Keratinocyte (primary cell): ENCODE data around the gene AQP2. TPM values are rescaled to one million over a fixed set of nuclear protein-coding genes. Genes with fewer than 3 reads are reported as not detected.

Source experiments
- DNase-seq: peaks from one replicate; pipeline ENCODE4 v3.0.0-alpha.2; 2011; ENCODE audit warnings: low read depth, missing footprints, low spot score
- FAIRE-seq: peaks from 2 replicates; lab custom pipeline; 2011; peaks lifted over from hg19 to GRCh38; lab: Jason Lieb, UNC
- H2AFZ ChIP-seq: 2 replicates; pipeline ENCODE4 v1.6.0; 2012; ENCODE audit warnings: low read length, control low read depth, inconsistent platforms; ENCODE audit not compliant: control insufficient read depth
- H3K27ac ChIP-seq: 2 replicates; pipeline ENCODE4 v1.5.1; 2011; ENCODE audit warnings: low read length; ENCODE audit not compliant: control insufficient read depth, insufficient read depth
- H3K27me3 ChIP-seq: 3 replicates; pipeline ENCODE4 v1.6.0; 2011; ENCODE audit warnings: low read length; ENCODE audit not compliant: control insufficient read depth, insufficient read depth; ENCODE audit errors: extremely low read depth
- H3K36me3 ChIP-seq, 2 experiments: 2 replicates in 1 of 2; 3 replicates in 1 of 2; pipeline ENCODE4 v1.5.1; 2011; ENCODE audit warnings: low read length in 2 of 2, mild to moderate bottlenecking in 1 of 2; ENCODE audit not compliant: control insufficient read depth in 2 of 2, insufficient read depth in 2 of 2; ENCODE audit errors: extremely low read depth in 1 of 2
- H3K4me1 ChIP-seq: 3 replicates; pipeline ENCODE4 v1.5.1; 2011; ENCODE audit warnings: low read length; ENCODE audit not compliant: control insufficient read depth, insufficient read depth; ENCODE audit errors: extremely low read depth
- H3K4me2 ChIP-seq: 3 replicates; pipeline ENCODE4 v1.6.0; 2011; ENCODE audit warnings: low read depth, low read length; ENCODE audit not compliant: control insufficient read depth, insufficient read depth; ENCODE audit errors: extremely low read depth
- H3K4me3 ChIP-seq, 3 experiments: fragments of 200-600 bp in 1 of 3; sonication (generic) in 1 of 3; 2 replicates in 2 of 3; 3 replicates in 1 of 3; pipeline ENCODE4 v1.5.1; 2011 to 2016; ENCODE audit warnings: low read length in 3 of 3, mild to moderate bottlenecking in 3 of 3, control low read depth in 2 of 3, inconsistent platforms in 1 of 3, low read depth in 1 of 3, mixed read lengths in 1 of 3, mixed run types in 1 of 3, moderate library complexity in 1 of 3; ENCODE audit not compliant: control insufficient read depth in 2 of 3, insufficient read depth in 2 of 3; ENCODE audit errors: extremely low read depth in 1 of 3
- H3K79me2 ChIP-seq: 2 replicates; pipeline ENCODE4 v1.6.0; 2012; ENCODE audit warnings: low read length; ENCODE audit not compliant: control insufficient read depth, insufficient read depth
- H3K9ac ChIP-seq: 3 replicates; pipeline ENCODE4 v1.6.0; 2011; ENCODE audit warnings: low read length; ENCODE audit not compliant: control insufficient read depth, insufficient read depth; ENCODE audit errors: extremely low read depth
- H3K9me1 ChIP-seq: 3 replicates; pipeline ENCODE4 v1.6.0; 2011; ENCODE audit warnings: low read length; ENCODE audit not compliant: control insufficient read depth, insufficient read depth; ENCODE audit errors: extremely low read depth
- H3K9me3 ChIP-seq: 2 replicates; pipeline ENCODE4 v1.5.1; 2012; ENCODE audit warnings: low read depth, low read length; ENCODE audit not compliant: control insufficient read depth
- H4K20me1 ChIP-seq: 3 replicates; pipeline ENCODE4 v1.6.0; 2011; ENCODE audit warnings: low read length; ENCODE audit not compliant: control insufficient read depth, insufficient read depth; ENCODE audit errors: extremely low read depth
- EZH2 ChIP-seq: IDR thresholded peaks from one replicate; pipeline ENCODE4 v1.6.1; 2012; ENCODE audit warnings: inconsistent platforms, mild to moderate bottlenecking, low read length, moderate library complexity
- dilution Hi-C: fragments of 300-500 bp; cut with MboI; formaldehyde crosslinking; loops from one replicate; pipeline ENCODE4 v1.7.0; 2020; ENCODE audit warnings: low sequenced_read_pairs; ENCODE audit not compliant: extremely low pct_ligation_motif_present
- polyA plus RNA-seq, 5 experiments: library from polyadenylated mRNA; depleted of rRNA in 3 of 5; stranded (reverse) in 3 of 5; stranded (forward) in 1 of 5; unstranded in 1 of 5; fragments of >200 nt; gene quantifications; 1 replicate in 1 of 5; 2 replicates in 3 of 5; 3 replicates in 1 of 5; pipeline versions ENCODE4 v1.2.1 to v1.2.3, GENCODE V29; 2011 to 2012; ENCODE audit warnings: missing spikeins in 2 of 5, low read depth in 1 of 5, low replicate concordance in 1 of 5
- TF ChIP-seq, protein P1 (sequence below), 3 experiments: IDR thresholded peaks in 1 of 3; conservative IDR thresholded peaks in 1 of 3; optimal IDR thresholded peaks in 1 of 3; 2 replicates in 2 of 3; 3 replicates in 1 of 3; pipeline versions ENCODE3 to v1.5.1; 2011; ENCODE audit warnings: low read length in 3 of 3, mild to moderate bottlenecking in 3 of 3, moderate library complexity in 2 of 3, control low read depth in 1 of 3, inconsistent platforms in 1 of 3; ENCODE audit not compliant: insufficient read depth in 2 of 3; ENCODE audit errors: extremely low read depth in 1 of 3

AQP2 gene
- polyA plus RNA-seq, 1 donor (not counting 4 experiments of a cell fraction or from before 2014, with no cell fraction given): not detected

- H3K9me1 ChIP-seq: no peaks in the 10 kb centered on the region
- no peaks in the 10 kb centered on the region for H3K36me3 ChIP-seq
- H3K79me2 ChIP-seq: no peaks in the 10 kb centered on the region
- no peak overlapping the region for H2AFZ ChIP-seq
- no peak overlapping the region for H3K27ac ChIP-seq
- DNase-seq (no peak), FAIRE-seq (no peak)
- H3K27me3 ChIP-seq: peaks cover 62% of the 10 kb centered on the region
- H3K4me1 ChIP-seq: peaks cover 15% of the 10 kb centered on the region
- H3K4me2 ChIP-seq: no peak overlapping the region
- H4K20me1 ChIP-seq: no peaks in the 10 kb centered on the region
- no peak overlapping the region for H3K4me3 ChIP-seq
- no peak overlapping the region for H3K9ac ChIP-seq
- H3K9me3 ChIP-seq: no peaks in the 10 kb centered on the region
- dilution Hi-C loops: no loop called here
- no peak for TF ChIP-seq EZH2
- TF ChIP-seq, protein P1, sequence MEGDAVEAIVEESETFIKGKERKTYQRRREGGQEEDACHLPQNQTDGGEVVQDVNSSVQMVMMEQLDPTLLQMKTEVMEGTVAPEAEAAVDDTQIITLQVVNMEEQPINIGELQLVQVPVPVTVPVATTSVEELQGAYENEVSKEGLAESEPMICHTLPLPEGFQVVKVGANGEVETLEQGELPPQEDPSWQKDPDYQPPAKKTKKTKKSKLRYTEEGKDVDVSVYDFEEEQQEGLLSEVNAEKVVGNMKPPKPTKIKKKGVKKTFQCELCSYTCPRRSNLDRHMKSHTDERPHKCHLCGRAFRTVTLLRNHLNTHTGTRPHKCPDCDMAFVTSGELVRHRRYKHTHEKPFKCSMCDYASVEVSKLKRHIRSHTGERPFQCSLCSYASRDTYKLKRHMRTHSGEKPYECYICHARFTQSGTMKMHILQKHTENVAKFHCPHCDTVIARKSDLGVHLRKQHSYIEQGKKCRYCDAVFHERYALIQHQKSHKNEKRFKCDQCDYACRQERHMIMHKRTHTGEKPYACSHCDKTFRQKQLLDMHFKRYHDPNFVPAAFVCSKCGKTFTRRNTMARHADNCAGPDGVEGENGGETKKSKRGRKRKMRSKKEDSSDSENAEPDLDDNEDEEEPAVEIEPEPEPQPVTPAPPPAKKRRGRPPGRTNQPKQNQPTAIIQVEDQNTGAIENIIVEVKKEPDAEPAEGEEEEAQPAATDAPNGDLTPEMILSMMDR (optimal IDR thresholded peaks at IDR 0.05 in 1 of 3, IDR thresholded peaks at IDR 0.05 in 1 of 3, conservative IDR thresholded peaks at IDR 0.05 in 1 of 3; ENCODE audit: extremely low read depth in 1 of 3, insufficient read depth in 2 of 3, low read length in 3 of 3): no peak
These were observed 13.7 kb downstream of the AQP2 start for GRCh38 chr12:49963976-49964815.

DNA sequence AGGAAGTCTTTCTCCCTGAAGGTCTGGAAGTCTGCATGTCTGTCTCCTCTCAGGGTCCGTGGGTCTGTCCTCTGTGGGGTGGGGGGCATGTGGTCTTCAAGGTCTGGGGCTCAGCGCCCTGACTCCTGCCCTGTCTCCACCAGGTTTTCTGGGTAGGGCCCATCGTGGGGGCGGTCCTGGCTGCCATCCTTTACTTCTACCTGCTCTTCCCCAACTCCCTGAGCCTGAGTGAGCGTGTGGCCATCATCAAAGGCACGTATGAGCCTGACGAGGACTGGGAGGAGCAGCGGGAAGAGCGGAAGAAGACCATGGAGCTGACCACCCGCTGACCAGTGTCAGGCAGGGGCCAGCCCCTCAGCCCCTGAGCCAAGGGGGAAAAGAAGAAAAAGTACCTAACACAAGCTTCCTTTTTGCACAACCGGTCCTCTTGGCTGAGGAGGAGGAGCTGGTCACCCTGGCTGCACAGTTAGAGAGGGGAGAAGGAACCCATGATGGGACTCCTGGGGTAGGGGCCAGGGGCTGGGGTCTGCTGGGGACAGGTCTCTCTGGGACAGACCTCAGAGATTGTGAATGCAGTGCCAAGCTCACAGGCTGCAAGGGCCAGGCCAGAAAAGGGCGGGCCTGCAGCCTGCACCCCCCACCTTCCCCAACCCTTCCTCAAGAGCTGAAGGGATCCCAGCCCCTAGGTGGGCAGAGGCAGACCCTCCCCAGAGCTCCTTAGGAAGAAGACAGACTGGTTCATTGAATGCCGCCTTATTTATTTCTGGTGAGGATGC, 14.5 kb downstream of the AQP2 start:
- Histone ChIP-seq H3K9me1 (no peaks in the 10 kb centered on the region), H3K4me3 (no peak overlapping the region), H3K9me3 (no peaks in the 10 kb centered on the region), H4K20me1 (no peaks in the 10 kb centered on the region), H2AFZ (no peak overlapping the region), H3K27ac (no peak overlapping the region), H3K4me1 (peaks cover 15% of the 10 kb centered on the region), H3K9ac (no peak overlapping the region), H3K27me3 (peaks cover 54% of the 10 kb centered on the region), H3K36me3 (no peaks in the 10 kb centered on the region), H3K4me2 (no peak overlapping the region), H3K79me2 (no peaks in the 10 kb centered on the region)
- FAIRE-seq (no peak), DNase-seq (no peak)
- dilution Hi-C loops: no loop called here
- no peak for TF ChIP-seq EZH2
- TF ChIP-seq, protein P1 (optimal IDR thresholded peaks at IDR 0.05 in 1 of 3, IDR thresholded peaks at IDR 0.05 in 1 of 3, conservative IDR thresholded peaks at IDR 0.05 in 1 of 3; ENCODE audit: extremely low read depth in 1 of 3, insufficient read depth in 2 of 3, low read length in 3 of 3): no peak
